GM12878 (cell line): ENCODE data around the gene PPP3CA. TPM values are rescaled to one million over a fixed set of nuclear protein-coding genes. Genes with fewer than 3 reads are reported as not detected.

Experiments
- ATAC-seq: fragments of 200-7000 bp; cut with Tn5 transposase; 3 replicates; pipeline ENCODE4 v1.9.1; 2020; ENCODE audit warnings: mild to moderate bottlenecking, moderate library complexity
- Bru-seq: library from RNA; stranded (reverse); fragments of 400-500 nt; gene quantifications from one replicate; lab custom pipeline; 2021; lab: Mats Ljungman, UMichigan
- BruChase-seq, 2 experiments: library from RNA; stranded (reverse); fragments of 400-500 nt; gene quantifications; one replicate each; lab custom pipeline; 2021; lab: Mats Ljungman, UMichigan
- BruUV-seq: library from RNA; stranded (reverse); fragments of 400-500 nt; replicated peaks from 2 replicates; lab custom pipeline; 2021; lab: Mats Ljungman, UMichigan
- CTCF ChIA-PET: fragments of 300-600 bp; sonication (Branson Sonifier 250); formaldehyde crosslinking; extraction: SDS; loops from one replicate; lab custom pipeline; 2021; ENCODE audit warnings: inconsistent platforms; lab: Yijun Ruan, JAX
- POLR2A ChIA-PET: fragments of 350-600 bp; formaldehyde crosslinking; extraction: SDS; loops from one replicate; lab custom pipeline; 2021; ENCODE audit warnings: inconsistent platforms; lab: Charles Lee
- RAD21 ChIA-PET: fragments of 300-600 bp; sonication (Branson Sonifier 250); formaldehyde crosslinking; loops from one replicate; lab custom pipeline; 2023; ENCODE audit warnings: antibody characterized with exemption; ENCODE audit not compliant: unreplicated experiment; lab: Charles Lee
- SMC1A ChIA-PET: fragments of 300-600 bp; sonication (Branson Sonifier 250); formaldehyde crosslinking; loops from one replicate; lab custom pipeline; 2023; ENCODE audit not compliant: unreplicated experiment, uncharacterized antibody; lab: Charles Lee
- DNase-seq: peaks from one replicate; pipeline ENCODE4 v3.0.0-alpha.2; 2011; ENCODE audit warnings: low read depth, low spot score
- FAIRE-seq: peaks from 3 replicates; lab custom pipeline; 2011; peaks lifted over from hg19 to GRCh38; lab: Jason Lieb, UNC
- H2AFZ ChIP-seq: 2 replicates; pipeline ENCODE4 v1.6.0; 2011; ENCODE audit warnings: low read depth, low read length, control low read depth; ENCODE audit not compliant: control insufficient read depth
- H3K27ac ChIP-seq: 2 replicates; pipeline ENCODE4 v1.5.1; 2011; ENCODE audit warnings: control low read depth; ENCODE audit not compliant: control insufficient read depth, insufficient read depth
- H3K27me3 ChIP-seq, 2 experiments: replicated peaks in 1 of 2; 2 replicates each; pipeline versions ENCODE4 v1.6.0 to v1.6.1; 2011; ENCODE audit warnings: low read length in 1 of 2; ENCODE audit not compliant: control insufficient read depth in 2 of 2, insufficient read depth in 2 of 2
- H3K36me3 ChIP-seq, 2 experiments: 2 replicates each; pipeline ENCODE4 v1.5.1; 2011; ENCODE audit warnings: low read length in 1 of 2; ENCODE audit not compliant: control insufficient read depth in 2 of 2, insufficient read depth in 2 of 2
- H3K4me1 ChIP-seq: 2 replicates; pipeline ENCODE4 v1.6.1; 2011; ENCODE audit warnings: mild to moderate bottlenecking, low read length, moderate library complexity, mixed read lengths; ENCODE audit not compliant: control insufficient read depth, insufficient read depth
- H3K4me2 ChIP-seq: 2 replicates; pipeline ENCODE4 v1.6.0; 2011; ENCODE audit warnings: control low read depth; ENCODE audit not compliant: control insufficient read depth, insufficient read depth
- H3K4me3 ChIP-seq: fragments of 200-600 bp; sonication (generic); 2 replicates; pipeline ENCODE4 v1.5.1; 2016
- H3K79me2 ChIP-seq: 2 replicates; pipeline ENCODE4 v1.6.0; 2011; ENCODE audit warnings: low read length; ENCODE audit not compliant: control insufficient read depth, insufficient read depth
- H3K9ac ChIP-seq: 2 replicates; pipeline ENCODE4 v1.8.0; 2011; ENCODE audit warnings: low read length, control low read depth, mixed read lengths; ENCODE audit not compliant: control insufficient read depth, insufficient read depth
- H3K9me3 ChIP-seq: replicated peaks from 3 replicates; pipeline ENCODE4 v1.5.1; 2011; ENCODE audit warnings: mild to moderate bottlenecking, low read length; ENCODE audit not compliant: control insufficient read depth, insufficient read depth
- H4K20me1 ChIP-seq: 2 replicates; pipeline ENCODE4 v1.6.0; 2011; ENCODE audit not compliant: control insufficient read depth, insufficient read depth
- ATF7 ChIP-seq: fragments of 450-650 bp; IDR thresholded peaks from 2 replicates; pipeline ENCODE4 v1.6.1; 2016; ENCODE audit warnings: low read depth, mild to moderate bottlenecking
- DPF2 ChIP-seq: fragments of 450-650 bp; IDR thresholded peaks from 2 replicates; pipeline ENCODE4 v1.6.1; 2017; ENCODE audit warnings: mild to moderate bottlenecking
- HCFC1 ChIP-seq: fragments of 150-350 bp; IDR thresholded peaks from 2 replicates; pipeline ENCODE4 v1.6.1; 2014; ENCODE audit warnings: low read length
- JUNB ChIP-seq: IDR thresholded peaks from 2 replicates; pipeline ENCODE4 v1.6.1; 2016; ENCODE audit warnings: antibody characterized with exemption, mild to moderate bottlenecking
- LARP7 ChIP-seq: fragments of 450-650 bp; IDR thresholded peaks from 2 replicates; pipeline ENCODE4 v1.6.1; 2017; ENCODE audit warnings: mild to moderate bottlenecking
- NFIC ChIP-seq: IDR thresholded peaks from 2 replicates; pipeline ENCODE4 v1.6.1; 2012; ENCODE audit warnings: low read depth, mild to moderate bottlenecking, inconsistent platforms, low read length, moderate library complexity
- PAX5 ChIP-seq: IDR thresholded peaks from 2 replicates; pipeline ENCODE4 v1.6.1; 2011; ENCODE audit warnings: low read depth, low read length, borderline replicate concordance
- POLR2A ChIP-seq: IDR thresholded peaks from 2 replicates; pipeline ENCODE4 v1.6.1; 2011; ENCODE audit warnings: low read depth, mild to moderate bottlenecking, low read length
- SUZ12 ChIP-seq: fragments of 200-600 bp; sonication (generic); IDR thresholded peaks from one replicate; pipeline ENCODE4 v1.6.1; 2018; ENCODE audit warnings: antibody characterized with exemption, mild to moderate bottlenecking; ENCODE audit not compliant: unreplicated experiment
- ZNF384 ChIP-seq: IDR thresholded peaks from 2 replicates; pipeline ENCODE4 v1.6.1; 2012; ENCODE audit warnings: low read depth, mild to moderate bottlenecking, low read length, improper control_type of control experiment, borderline replicate concordance
- ZNF622 ChIP-seq: fragments of 450-650 bp; IDR thresholded peaks from 2 replicates; pipeline ENCODE4 v1.6.1; 2017; ENCODE audit warnings: mild to moderate bottlenecking, inconsistent platforms
- WGBS: methylation state at CpG from one replicate; pipeline ENCODE4 v1.1.6; 2016; ENCODE audit warnings: low lambda C conversion rate; ENCODE audit not compliant: insufficient replicate concordance, insufficient coverage; ENCODE audit errors: missing lambda C conversion rate; 5-methylcytosine and 5-hydroxymethylcytosine counted together
- in situ Hi-C: fragments of 300-500 bp; cut with MboI; formaldehyde crosslinking; loops from 9 replicates; pipeline ENCODE4 v1.14.3; 2018; ENCODE audit warnings: mixed read lengths
- intact Hi-C: fragments of 100-400 bp; cut with micrococcal nuclease; formaldehyde crosslinking; loops from one replicate; pipeline ENCODE4 v1.14.2; 2022; ENCODE audit not compliant: unreplicated experiment
- long read RNA-seq, 2 experiments: library from polyadenylated mRNA; unstranded; transcript quantifications; one replicate each; pipeline ENCODE4 v2.0.0, GENCODE V29; 2019 to 2020
- polyA minus RNA-seq, 3 experiments: library from RNA; depleted of rRNA, polyadenylated mRNA; stranded (reverse); fragments of >200 nt; gene quantifications; 2 replicates each; pipeline ENCODE4 v1.2.3, GENCODE V29; 2011
- polyA plus RNA-seq, 11 experiments: library from polyadenylated mRNA; depleted of rRNA in 4 of 11; unstranded in 6 of 11; stranded (reverse) in 5 of 11; fragments of >200 nt; fragmentation: Nextera tagmentation in 4 of 11; fragmentation: Illumina TruSeq in 1 of 11; extraction: Ambion mirVana in 4 of 11; extraction: Trizol in 1 of 11; gene quantifications; 1 replicate in 1 of 11; 2 replicates in 10 of 11; pipeline versions ENCODE4 v1.2.1 to v1.2.3, GENCODE V29; 2011 to 2016; ENCODE audit warnings: inconsistent platforms in 2 of 11, missing spikeins in 2 of 11, low read depth in 1 of 11
- total RNA-seq, 4 experiments: library from RNA; depleted of rRNA in 3 of 4; stranded (reverse); fragments of >200 nt in 3 of 4; fragmentation: Illumina TruSeq in 1 of 4; extraction: Trizol in 1 of 4; gene quantifications; 2 replicates each; pipeline versions ENCODE4 v1.2.1 to v1.2.3, GENCODE V29; 2013 to 2021
- TF ChIP-seq, protein P1 (sequence below): IDR thresholded peaks from 2 replicates; pipeline ENCODE4 v1.6.1; 2011; ENCODE audit warnings: borderline replicate concordance, low read depth, mild to moderate bottlenecking, moderate library complexity, low read length; ENCODE audit not compliant: insufficient read depth, poor library complexity, severe bottlenecking
- TF ChIP-seq, protein P2 (sequence below): fragments of 450-650 bp; formaldehyde crosslinking; IDR thresholded peaks from 2 replicates; pipeline ENCODE4 v1.4.0; 2020; ENCODE audit warnings: mild to moderate bottlenecking, moderate library complexity
- TF ChIP-seq, protein P3 (sequence below): IDR thresholded peaks from 2 replicates; pipeline ENCODE4 v1.6.1; 2011; ENCODE audit warnings: low read depth, mild to moderate bottlenecking, low read length, moderate library complexity, borderline replicate concordance; ENCODE audit errors: extremely low read depth

The PPP3CA gene
- total RNA-seq (2013; cell fraction: nucleolus; rRNA removed), result 1.9 and 2.2 TPM in 2 replicates
- total RNA-seq (2014; rRNA removed) (0.85 and 0.87 TPM in 2 replicates), total RNA-seq (2014; rRNA removed; fragmentation: Illumina TruSeq; extraction: Trizol) (0.98 and 2.0 TPM in 2 replicates), total RNA-seq (2021) (1.4 and 2.1 TPM in 2 replicates), polyA plus RNA-seq (2011; rRNA removed) (9.0 and 9.8 TPM in 2 replicates), polyA plus RNA-seq (2014; fragmentation: Illumina TruSeq; extraction: Trizol) (1.0 and 2.0 TPM in 2 replicates), polyA plus RNA-seq (2014; fragmentation: Nextera tagmentation; extraction: Ambion mirVana) (under 1 TPM; 0.60 to 0.75 TPM), polyA plus RNA-seq (2014; rRNA removed) (0.33 and 0.58 TPM in 2 replicates), polyA plus RNA-seq (2016; fragmentation: Nextera tagmentation; extraction: Ambion mirVana) (1 to 10 TPM; 1.1 to 1.2 TPM), polyA minus RNA-seq (2011; rRNA and poly(A)+ RNA removed) (13.2 and 19.0 TPM in 2 replicates), Bru-seq, nascent RNA (percentile 49 among the genes with signal in this experiment), BruChase-seq, experiment 1, labeled RNA remaining after a 6-hour chase (percentile 43 among the genes with signal in this experiment), BruChase-seq, experiment 2, labeled RNA remaining after a 2-hour chase (percentile 51 among the genes with signal in this experiment)
- polyA plus RNA-seq (2011; ENCODE audit: low read depth), result 2.8 TPM
- polyA plus RNA-seq (2011; cell fraction: cytosol; rRNA removed), result 3.2 and 4.2 TPM in 2 replicates
- polyA plus RNA-seq (2011; cell fraction: nucleus; rRNA removed), result 3.6 and 5.0 TPM in 2 replicates
- polyA plus RNA-seq (2012), result 4.8 and 5.0 TPM in 2 replicates
- 6.4 and 10.1 TPM in 2 replicates for polyA minus RNA-seq (2011; cell fraction: cytosol; rRNA and poly(A)+ RNA removed)
- polyA minus RNA-seq (2011; cell fraction: nucleus; rRNA and poly(A)+ RNA removed), result 8.5 and 14.0 TPM in 2 replicates
- long read RNA-seq, experiment 1, full-length matches to known transcripts, result 1 of 7 reads
- long read RNA-seq, experiment 1, partial matches to known transcripts, result 6 of 7 reads
- long read RNA-seq, experiment 1, other reads (novel, unspliced or antisense), result 0 of 7 reads
- long read RNA-seq, experiment 2, partial matches to known transcripts, result 1 of 4 reads
- long read RNA-seq, experiment 2, other reads (novel, unspliced or antisense), result 2 of 4 reads

DNA sequence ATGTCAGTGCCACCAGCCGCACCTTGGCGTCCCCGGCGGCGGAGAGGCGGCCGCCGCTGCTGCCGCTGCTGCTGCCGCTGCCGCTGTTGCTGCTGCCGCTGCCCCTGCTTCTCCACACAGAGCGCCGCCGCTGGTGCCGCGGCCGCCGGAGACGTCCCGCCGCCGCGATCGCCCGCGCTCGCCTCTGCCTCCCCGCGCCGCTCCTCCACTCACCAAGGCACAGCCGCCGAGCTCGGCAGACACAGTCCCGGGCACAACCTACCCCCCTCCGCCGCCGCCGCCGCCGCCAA lies at the start of gene PPP3CA:
Gene PPP3CA, minus strand, starts transcription at position 260 of the 290 bp plus-strand sequence.
- WGBS, result under 1% methylated on average over 35 of the region's 41 CpGs
- no peak for TF ChIP-seq NFIC
- no peak for TF ChIP-seq HCFC1
- peak; percentile 35; the same call in 1 of the 2 replicates for TF ChIP-seq POLR2A
- TF ChIP-seq DPF2, result peak; percentile 64
- TF ChIP-seq PAX5, result no peak
- TF ChIP-seq, protein P1, sequence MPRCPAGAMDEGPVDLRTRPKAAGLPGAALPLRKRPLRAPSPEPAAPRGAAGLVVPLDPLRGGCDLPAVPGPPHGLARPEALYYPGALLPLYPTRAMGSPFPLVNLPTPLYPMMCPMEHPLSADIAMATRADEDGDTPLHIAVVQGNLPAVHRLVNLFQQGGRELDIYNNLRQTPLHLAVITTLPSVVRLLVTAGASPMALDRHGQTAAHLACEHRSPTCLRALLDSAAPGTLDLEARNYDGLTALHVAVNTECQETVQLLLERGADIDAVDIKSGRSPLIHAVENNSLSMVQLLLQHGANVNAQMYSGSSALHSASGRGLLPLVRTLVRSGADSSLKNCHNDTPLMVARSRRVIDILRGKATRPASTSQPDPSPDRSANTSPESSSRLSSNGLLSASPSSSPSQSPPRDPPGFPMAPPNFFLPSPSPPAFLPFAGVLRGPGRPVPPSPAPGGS, result no peak
- TF ChIP-seq, protein P2, sequence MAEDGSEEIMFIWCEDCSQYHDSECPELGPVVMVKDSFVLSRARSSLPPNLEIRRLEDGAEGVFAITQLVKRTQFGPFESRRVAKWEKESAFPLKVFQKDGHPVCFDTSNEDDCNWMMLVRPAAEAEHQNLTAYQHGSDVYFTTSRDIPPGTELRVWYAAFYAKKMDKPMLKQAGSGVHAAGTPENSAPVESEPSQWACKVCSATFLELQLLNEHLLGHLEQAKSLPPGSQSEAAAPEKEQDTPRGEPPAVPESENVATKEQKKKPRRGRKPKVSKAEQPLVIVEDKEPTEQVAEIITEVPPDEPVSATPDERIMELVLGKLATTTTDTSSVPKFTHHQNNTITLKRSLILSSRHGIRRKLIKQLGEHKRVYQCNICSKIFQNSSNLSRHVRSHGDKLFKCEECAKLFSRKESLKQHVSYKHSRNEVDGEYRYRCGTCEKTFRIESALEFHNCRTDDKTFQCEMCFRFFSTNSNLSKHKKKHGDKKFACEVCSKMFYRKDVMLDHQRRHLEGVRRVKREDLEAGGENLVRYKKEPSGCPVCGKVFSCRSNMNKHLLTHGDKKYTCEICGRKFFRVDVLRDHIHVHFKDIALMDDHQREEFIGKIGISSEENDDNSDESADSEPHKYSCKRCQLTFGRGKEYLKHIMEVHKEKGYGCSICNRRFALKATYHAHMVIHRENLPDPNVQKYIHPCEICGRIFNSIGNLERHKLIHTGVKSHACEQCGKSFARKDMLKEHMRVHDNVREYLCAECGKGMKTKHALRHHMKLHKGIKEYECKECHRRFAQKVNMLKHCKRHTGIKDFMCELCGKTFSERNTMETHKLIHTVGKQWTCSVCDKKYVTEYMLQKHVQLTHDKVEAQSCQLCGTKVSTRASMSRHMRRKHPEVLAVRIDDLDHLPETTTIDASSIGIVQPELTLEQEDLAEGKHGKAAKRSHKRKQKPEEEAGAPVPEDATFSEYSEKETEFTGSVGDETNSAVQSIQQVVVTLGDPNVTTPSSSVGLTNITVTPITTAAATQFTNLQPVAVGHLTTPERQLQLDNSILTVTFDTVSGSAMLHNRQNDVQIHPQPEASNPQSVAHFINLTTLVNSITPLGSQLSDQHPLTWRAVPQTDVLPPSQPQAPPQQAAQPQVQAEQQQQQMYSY (CRISPR knock-in tag), result no peak
- peak; percentile 3 for TF ChIP-seq LARP7
- no peak for TF ChIP-seq ZNF622
- TF ChIP-seq ZNF384, result no peak
- TF ChIP-seq SUZ12, result no peak
- no peak for TF ChIP-seq ATF7
- TF ChIP-seq, protein P3, sequence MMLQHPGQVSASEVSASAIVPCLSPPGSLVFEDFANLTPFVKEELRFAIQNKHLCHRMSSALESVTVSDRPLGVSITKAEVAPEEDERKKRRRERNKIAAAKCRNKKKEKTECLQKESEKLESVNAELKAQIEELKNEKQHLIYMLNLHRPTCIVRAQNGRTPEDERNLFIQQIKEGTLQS, result no peak
- no peak for TF ChIP-seq JUNB

More for the DNA sequence above, at the start of gene PPP3CA:
- ChIA-PET POLR2A (interaction anchor here (1.2 kb wide), 1 partner anchor 41 kb away, joined by 3 read pairs; no protein-coding TSS in a partner anchor), RAD21 (interaction anchor here (1.2 to 2.7 kb wide), 4 partner anchors 21 to 205 kb away, joined by 3 to 20 read pairs (median 4); no protein-coding TSS in a partner anchor), CTCF (interaction anchor here (0.9 to 1.2 kb wide), 2 partner anchors 9 to 250 kb away, joined by 3 to 4 read pairs; no protein-coding TSS in a partner anchor), SMC1A (interaction anchor here (0.8 to 1.7 kb wide), 3 partner anchors 41 to 250 kb away, joined by 3 to 4 read pairs (median 3); no protein-coding TSS in a partner anchor)
- intact Hi-C loops, result loop anchor here (5.0 to 10.0 kb wide), 3 partner anchors 70 to 522 kb away; no protein-coding TSS in a partner anchor
- Histone ChIP-seq H2AFZ (peak within 1 kb of the TSS; percentile 92), H3K79me2 (peaks cover 16% of the 10 kb centered on the region), H3K4me1 (peaks cover 10% of the 10 kb centered on the region), H3K9ac (peak within 1 kb of the TSS; percentile 71), H3K27ac (peak within 1 kb of the TSS; percentile 49), H3K27me3 (peaks cover 1 to 4% of the 10 kb centered on the region in 2 experiments; a peak in 1 of 4 replicates), H3K36me3 (no peaks in the 10 kb centered on the region), H3K4me3 (peak within 1 kb of the TSS; percentile 90), H3K4me2 (peak within 1 kb of the TSS; percentile 99), H4K20me1 (no peaks in the 10 kb centered on the region; the same call in 1 of the 2 replicates), H3K9me3 (no peaks in the 10 kb centered on the region)
- FAIRE-seq, result no peak
- ATAC-seq, result peak; percentile 48; the same call in 2 of the 3 replicates
- TSS peak; percentile 72 for BruUV-seq
- no peak for DNase-seq
- in situ Hi-C loops, result no loop called here
